RWPE1 (cell line): ENCODE results near the gene LRRC8C.

Experiments
- CTCF ChIA-PET: fragments of 350-600 bp; sonication (Branson Sonifier 250); formaldehyde crosslinking; extraction: SDS; loops from one replicate; lab custom pipeline; 2021; lab: Yijun Ruan, JAX
- POLR2A ChIA-PET: fragments of 400-600 bp; formaldehyde crosslinking; extraction: SDS; loops from one replicate; lab custom pipeline; 2020; ENCODE audit warnings: antibody characterized with exemption; ENCODE audit not compliant: low non-redundant PET; lab: Yijun Ruan, JAX
- DNase-seq: peaks from one replicate; pipeline ENCODE4 v3.0.0; 2012; ENCODE audit warnings: low spot score
- H3K27ac ChIP-seq: fragments of 450-650 bp; 2 replicates; pipeline ENCODE4 v1.5.1; 2017
- TF ChIP-seq, protein P1 (sequence below): fragments of 450-650 bp; conservative IDR thresholded peaks from 2 replicates; pipeline ENCODE4 v1.5.1; 2017; ENCODE audit warnings: low read depth, mild to moderate bottlenecking

The LRRC8C gene

DNA sequence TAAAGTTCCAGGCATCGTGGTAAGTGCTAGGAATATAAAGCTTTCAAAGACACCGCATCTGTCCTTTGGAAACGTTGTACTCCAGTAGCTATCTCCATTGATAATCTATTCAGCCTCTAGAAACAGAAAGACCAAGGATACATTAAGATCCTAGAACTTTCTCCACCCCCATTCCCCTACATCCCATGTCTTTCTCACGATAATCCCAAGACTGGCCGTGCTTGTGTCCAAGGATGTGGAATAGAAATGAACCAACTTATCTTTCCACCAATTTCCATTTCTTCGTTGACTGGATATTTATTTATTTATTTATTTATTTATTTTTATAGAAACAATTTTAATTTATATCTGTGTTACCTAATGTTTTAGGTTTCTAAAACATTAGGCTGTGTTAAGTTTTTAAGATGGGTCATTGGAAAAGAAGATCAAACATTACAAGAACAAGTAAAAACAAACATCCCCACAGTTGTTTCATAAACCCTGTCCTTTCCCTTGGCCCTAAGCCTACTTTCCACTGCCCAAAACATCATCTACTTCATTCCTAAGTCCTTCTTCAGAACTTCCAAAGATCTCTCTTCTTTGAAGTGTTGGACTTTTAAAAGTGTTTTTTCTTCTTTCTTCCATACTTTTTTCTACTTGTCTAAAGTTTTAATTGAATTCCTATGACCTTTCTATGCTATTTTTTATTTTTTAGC lies 39.7 kb downstream of the LRRC8C start:
- TF ChIP-seq, protein P1, sequence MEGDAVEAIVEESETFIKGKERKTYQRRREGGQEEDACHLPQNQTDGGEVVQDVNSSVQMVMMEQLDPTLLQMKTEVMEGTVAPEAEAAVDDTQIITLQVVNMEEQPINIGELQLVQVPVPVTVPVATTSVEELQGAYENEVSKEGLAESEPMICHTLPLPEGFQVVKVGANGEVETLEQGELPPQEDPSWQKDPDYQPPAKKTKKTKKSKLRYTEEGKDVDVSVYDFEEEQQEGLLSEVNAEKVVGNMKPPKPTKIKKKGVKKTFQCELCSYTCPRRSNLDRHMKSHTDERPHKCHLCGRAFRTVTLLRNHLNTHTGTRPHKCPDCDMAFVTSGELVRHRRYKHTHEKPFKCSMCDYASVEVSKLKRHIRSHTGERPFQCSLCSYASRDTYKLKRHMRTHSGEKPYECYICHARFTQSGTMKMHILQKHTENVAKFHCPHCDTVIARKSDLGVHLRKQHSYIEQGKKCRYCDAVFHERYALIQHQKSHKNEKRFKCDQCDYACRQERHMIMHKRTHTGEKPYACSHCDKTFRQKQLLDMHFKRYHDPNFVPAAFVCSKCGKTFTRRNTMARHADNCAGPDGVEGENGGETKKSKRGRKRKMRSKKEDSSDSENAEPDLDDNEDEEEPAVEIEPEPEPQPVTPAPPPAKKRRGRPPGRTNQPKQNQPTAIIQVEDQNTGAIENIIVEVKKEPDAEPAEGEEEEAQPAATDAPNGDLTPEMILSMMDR, result no peak
- CTCF ChIA-PET, result interaction anchor here (0.6 kb wide), 2 partner anchors 48 to 281 kb away, joined by 3 to 4 read pairs; no protein-coding TSS in a partner anchor
- POLR2A ChIA-PET, result no interaction called here
- DNase-seq, result no peak
- no peak overlapping the region for H3K27ac ChIP-seq

DNA sequence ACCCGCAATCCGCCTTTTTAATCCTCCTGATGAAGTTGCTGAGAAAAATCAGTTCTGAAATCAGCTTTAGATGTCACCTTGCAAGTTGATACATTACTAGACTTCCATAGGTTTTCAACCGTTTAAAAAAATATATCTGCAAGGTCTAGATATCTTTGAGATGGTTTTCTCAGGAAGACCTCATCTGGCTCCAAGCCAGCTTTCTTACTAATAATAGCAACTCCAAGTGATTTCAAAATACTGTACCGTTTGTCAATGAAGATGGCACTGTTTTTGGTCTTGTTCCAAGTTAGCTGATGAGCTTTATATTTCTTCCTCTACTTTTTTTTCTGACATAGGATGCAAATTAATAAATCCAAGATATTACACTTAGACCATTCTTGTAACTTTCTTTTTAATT lies 40.3 kb downstream of the LRRC8C start:
- no peak overlapping the region for H3K27ac ChIP-seq
- DNase-seq, result no peak
- TF ChIP-seq, protein P1, result no peak
- ChIA-PET CTCF (interaction anchor here (0.6 kb wide), 2 partner anchors 49 to 281 kb away, joined by 3 to 4 read pairs; no protein-coding TSS in a partner anchor), POLR2A (no interaction called here)

DNA sequence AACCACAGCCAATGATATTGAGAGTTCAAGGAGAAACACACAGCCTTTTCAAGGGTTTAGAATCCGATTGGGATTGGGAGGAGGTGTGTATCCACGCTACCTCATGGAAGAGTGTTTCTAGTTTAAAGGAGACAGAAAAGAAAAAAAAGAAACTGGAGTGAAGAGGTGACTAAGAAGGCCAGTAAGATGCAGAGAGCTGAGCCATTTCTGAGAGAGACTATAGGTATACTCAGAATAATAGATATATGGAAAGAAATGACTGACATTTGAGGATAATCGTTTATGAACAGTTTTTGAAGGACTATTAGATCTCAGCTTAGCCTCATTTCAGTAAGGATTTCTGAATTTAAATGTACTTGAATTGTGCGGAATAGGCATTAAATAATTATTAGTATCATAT lies 42.8 kb downstream of the LRRC8C start:
- no peak overlapping the region for H3K27ac ChIP-seq
- ChIA-PET CTCF (no interaction called here), POLR2A (no interaction called here)
- TF ChIP-seq, protein P1, result no peak
- no peak for DNase-seq

DNA sequence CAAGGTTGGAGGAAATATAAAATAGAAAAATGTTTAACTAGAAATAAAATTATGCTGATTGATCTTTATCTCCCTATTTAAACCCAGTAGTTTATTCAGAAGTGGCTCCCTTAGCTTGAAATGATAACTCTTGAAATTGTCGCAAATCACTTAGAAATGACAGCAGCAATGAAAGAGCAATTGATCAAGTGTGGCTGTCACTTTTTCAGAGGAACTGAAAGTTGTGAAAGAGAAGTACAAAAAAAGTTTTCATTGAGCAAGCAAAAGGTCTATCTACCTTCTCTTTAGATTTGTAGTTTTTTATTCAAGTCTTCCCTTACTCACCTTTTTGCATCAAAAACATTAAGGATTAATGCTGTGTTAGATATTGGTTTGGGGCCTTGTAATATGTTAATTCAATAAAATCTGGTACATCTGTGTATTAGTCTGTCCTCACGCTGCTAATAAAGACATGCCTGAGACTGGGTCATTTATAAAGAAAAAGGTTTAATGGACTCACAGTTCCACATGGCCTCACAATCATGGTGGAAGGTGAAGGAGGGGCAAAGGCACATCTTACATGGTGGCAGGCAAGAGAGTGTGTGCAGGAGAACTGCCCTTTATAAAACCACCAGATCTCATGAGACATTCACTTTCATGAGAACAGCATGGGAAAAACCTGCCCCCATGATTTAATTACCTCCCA lies 48.3 kb downstream of the LRRC8C start:
- DNase-seq, result no peak
- TF ChIP-seq, protein P1, result no peak
- H3K27ac ChIP-seq, result no peak overlapping the region
- ChIA-PET POLR2A (no interaction called here), CTCF (interaction anchor here (0.6 kb wide), 1 partner anchor 20 kb away, joined by 5 read pairs; no protein-coding TSS in a partner anchor)

DNA sequence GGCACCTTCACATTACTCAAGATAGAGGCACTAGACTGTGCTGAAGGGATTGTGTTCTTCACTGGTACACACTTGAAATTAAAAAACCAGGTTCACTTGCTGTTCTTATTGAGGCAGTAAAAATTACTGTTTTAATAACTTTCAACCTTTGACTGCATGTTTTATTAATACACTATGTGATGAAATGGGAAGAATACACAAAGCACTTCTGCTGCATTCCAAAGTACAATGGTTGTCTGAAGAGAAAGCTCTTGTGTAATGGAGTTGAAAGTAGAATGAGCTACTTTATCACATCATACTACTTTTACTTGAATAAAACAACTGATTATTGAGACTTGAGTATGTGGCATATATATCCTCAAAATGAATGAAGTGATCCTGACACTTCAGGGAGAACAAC lies 49.7 kb downstream of the LRRC8C start:
- POLR2A ChIA-PET, result no interaction called here

DNA sequence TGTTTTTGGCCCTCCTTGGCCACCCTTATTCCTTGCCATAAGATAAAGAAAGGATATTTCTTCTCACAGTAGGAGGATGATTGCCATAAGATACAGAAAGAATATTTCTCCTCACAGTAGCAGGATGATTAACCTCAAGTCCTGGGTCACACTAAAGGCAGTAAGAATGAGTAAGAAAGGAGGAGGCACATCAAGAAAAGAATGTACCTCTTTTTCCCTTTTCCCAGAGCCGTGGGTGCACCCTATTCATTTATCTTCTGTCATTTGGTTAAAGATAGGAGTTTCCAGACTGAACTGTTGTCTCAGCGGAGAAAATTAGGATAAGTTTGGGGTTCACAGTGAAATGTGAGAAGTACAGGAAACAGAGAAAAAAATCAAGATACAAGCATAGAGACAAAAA lies 52.5 kb downstream of the LRRC8C start:
- DNase-seq, result no peak
- H3K27ac ChIP-seq, result no peak overlapping the region
- ChIA-PET POLR2A (no interaction called here), CTCF (interaction anchor here (0.9 kb wide), 1 partner anchor 9 kb away, joined by 4 read pairs; no protein-coding TSS in a partner anchor)
- TF ChIP-seq, protein P1, result no peak

More for the DNA sequence above, 49.7 kb downstream of the LRRC8C start:
- TF ChIP-seq, protein P1, result no peak
- CTCF ChIA-PET, result no interaction called here
- no peak for DNase-seq
- no peak overlapping the region for H3K27ac ChIP-seq
